ENCODE results near the gene SDC3.

GRCh38 chr1:30893776-30894507 lies 14.6 kb downstream of the SDC3 start:
- no peak for TF ChIP-seq CTCF (IDR thresholded peaks at IDR 0.05)
- no peak for TF ChIP-seq POLR2A (IDR thresholded peaks at IDR 0.05)

All from heart left ventricle (tissue), 13 donors.